K562 (cell line): ENCODE measurements around the gene RPS27. TPM values are rescaled to one million over a fixed set of nuclear protein-coding genes. Genes with fewer than 3 reads are reported as not detected.
A peak's percentile ranks its signal among the peaks of the same experiment; 100 is the strongest.

ENCODE experiments used
- BHLHE40 ChIP-seq: IDR thresholded peaks from 2 replicates; pipeline ENCODE4 v1.6.1; 2011; ENCODE audit warnings: low read length, improper control_type of control experiment
- BRD9 ChIP-seq: fragments of 450-650 bp; IDR thresholded peaks from 2 replicates; pipeline ENCODE4 v1.6.1; 2018; ENCODE audit warnings: low read depth; ENCODE audit not compliant: partially characterized antibody
- CBX2 ChIP-seq: fragments of 200-600 bp; sonication (generic); IDR thresholded peaks from one replicate; pipeline ENCODE4 v1.6.1; 2012; ENCODE audit warnings: mild to moderate bottlenecking, low read length, inconsistent platforms; ENCODE audit not compliant: insufficient read depth, poor library complexity, severe bottlenecking
- CTBP1 ChIP-seq: fragments of 450-650 bp; IDR thresholded peaks from 2 replicates; pipeline ENCODE4 v1.6.1; 2016; ENCODE audit warnings: borderline replicate concordance
- ESRRB ChIP-seq: fragments of 250-450 bp; sonication (Bioruptor Pico); IDR thresholded peaks from 2 replicates; pipeline ENCODE4 v1.5.0; 2020; ENCODE audit warnings: mild to moderate bottlenecking, moderate library complexity, borderline replicate concordance
- ETV6 ChIP-seq, 3 experiments: fragments of 150-350 bp in 1 of 3; sonication (generic) in 1 of 3; formaldehyde crosslinking in 1 of 3; IDR thresholded peaks; 2 replicates each; pipeline versions ENCODE4 v1.6.1 to v1.8.0; 2014 to 2022; ENCODE audit warnings: borderline replicate concordance in 2 of 3, low read depth in 2 of 3, antibody characterized with exemption in 1 of 3, low read length in 1 of 3, mild to moderate bottlenecking in 1 of 3, missing genetic modification reagents in 1 of 3
- FOXA3 ChIP-seq, 2 experiments: fragments of 450-650 bp in 1 of 2; sonication (generic) in 1 of 2; formaldehyde crosslinking; IDR thresholded peaks in 1 of 2; conservative IDR thresholded peaks in 1 of 2; 2 replicates each; pipeline versions ENCODE4 v1.4.0 to v1.8.0; 2020 to 2022; ENCODE audit warnings: mild to moderate bottlenecking in 2 of 2, missing genetic modification reagents in 1 of 2
- GATA2 ChIP-seq: sonication (generic); formaldehyde crosslinking; IDR thresholded peaks from 2 replicates; pipeline ENCODE4 v1.4.0; 2020; ENCODE audit warnings: mild to moderate bottlenecking, missing genetic modification reagents
- HMG20A ChIP-seq: fragments of 450-650 bp; formaldehyde crosslinking; conservative IDR thresholded peaks from 2 replicates; pipeline ENCODE4 v1.4.0; 2020; ENCODE audit warnings: mild to moderate bottlenecking, mixed read lengths
- IRF2 ChIP-seq: sonication (generic); formaldehyde crosslinking; IDR thresholded peaks from 2 replicates; pipeline ENCODE4 v1.8.1; 2022; ENCODE audit warnings: mild to moderate bottlenecking, missing genetic modification reagents
- MBD2 ChIP-seq: sonication (generic); IDR thresholded peaks from 2 replicates; pipeline ENCODE4 v1.6.1; 2016; ENCODE audit warnings: low read depth, borderline replicate concordance
- MYBL2 ChIP-seq, 2 experiments: fragments of 450-650 bp in 1 of 2; sonication (generic) in 1 of 2; formaldehyde crosslinking in 1 of 2; IDR thresholded peaks; 2 replicates each; pipeline versions ENCODE4 v1.6.1 to v1.8.1; 2017 to 2022; ENCODE audit warnings: borderline replicate concordance in 1 of 2, inconsistent platforms in 1 of 2, low read depth in 1 of 2, mild to moderate bottlenecking in 1 of 2, missing genetic modification reagents in 1 of 2, moderate library complexity in 1 of 2
- NONO ChIP-seq, 2 experiments: fragments of 200-400 bp in 1 of 2; fragments of 450-650 bp in 1 of 2; formaldehyde crosslinking in 1 of 2; IDR thresholded peaks; 2 replicates each; pipeline ENCODE4 v1.6.1; 2017; ENCODE audit warnings: low read depth in 2 of 2, mild to moderate bottlenecking in 2 of 2, moderate library complexity in 2 of 2, low read length in 1 of 2
- SMAD4 ChIP-seq: fragments of 250-450 bp; sonication (Bioruptor Pico); conservative IDR thresholded peaks from 2 replicates; pipeline ENCODE4 v1.8.0; 2021; ENCODE audit warnings: inconsistent platforms, mild to moderate bottlenecking, moderate library complexity
- SPI1 ChIP-seq: IDR thresholded peaks from 2 replicates; pipeline ENCODE4 v1.6.1; 2011; ENCODE audit warnings: low read depth, low read length, control low read depth, borderline replicate concordance
- TBP ChIP-seq: optimal IDR thresholded peaks from 2 replicates; pipeline ENCODE3; 2011; ENCODE audit warnings: low read depth, low read length, improper control_type of control experiment
- TEAD1 ChIP-seq, 2 experiments: fragments of 450-650 bp in 1 of 2; sonication (generic) in 1 of 2; formaldehyde crosslinking; IDR thresholded peaks; 2 replicates each; pipeline versions ENCODE4 v1.4.0 to v1.8.0; 2020 to 2022; ENCODE audit warnings: mild to moderate bottlenecking in 2 of 2, missing genetic modification reagents in 1 of 2
- WHSC1 ChIP-seq: IDR thresholded peaks from one replicate; pipeline ENCODE4 v1.6.1; 2012; ENCODE audit warnings: low read length, control low read depth, inconsistent platforms
- ZKSCAN1 ChIP-seq: fragments of 150-350 bp; IDR thresholded peaks from 2 replicates; pipeline ENCODE4 v1.6.1; 2016; ENCODE audit warnings: low read depth, low read length
- ZNF146 ChIP-seq: IDR thresholded peaks from one replicate; pipeline ENCODE4 v1.6.1; 2018; ENCODE audit warnings: missing compliant biosample characterization; ENCODE audit not compliant: unreplicated experiment
- ZNF507 ChIP-seq: conservative IDR thresholded peaks from 2 replicates; pipeline ENCODE4 v1.6.1; 2017; ENCODE audit warnings: missing genetic modification characterization, missing compliant biosample characterization
- ZNF778 ChIP-seq: fragments of 450-650 bp; formaldehyde crosslinking; IDR thresholded peaks from 2 replicates; pipeline ENCODE4 v1.4.0; 2020; ENCODE audit warnings: mild to moderate bottlenecking, moderate library complexity
- ZNF785 ChIP-seq: fragments of 250-450 bp; sonication (Bioruptor Pico); IDR thresholded peaks from 2 replicates; pipeline ENCODE4 v1.4.0; 2020; ENCODE audit warnings: mild to moderate bottlenecking
- polyA plus RNA-seq, 8 experiments: library from polyadenylated mRNA; depleted of rRNA in 4 of 8; stranded (reverse) in 5 of 8; unstranded in 3 of 8; fragments of >200 nt; fragmentation: Nextera tagmentation in 2 of 8; fragmentation: Illumina TruSeq in 1 of 8; extraction: Ambion mirVana in 2 of 8; extraction: Trizol in 1 of 8; gene quantifications; 2 replicates each; pipeline versions ENCODE4 v1.2.1 to v1.2.3, GENCODE V29; 2011 to 2014; ENCODE audit warnings: inconsistent platforms in 1 of 8, missing spikeins in 1 of 8
- total RNA-seq, 7 experiments: library from RNA; depleted of rRNA in 6 of 7; stranded (reverse); fragments of >200 nt in 6 of 7; fragmentation: Illumina TruSeq in 2 of 7; extraction: Trizol in 2 of 7; gene quantifications; 2 replicates each; pipeline versions ENCODE4 v1.2.1 to v1.2.3, GENCODE V29; 2011 to 2021; ENCODE audit warnings: low replicate concordance in 1 of 7
- TF ChIP-seq, protein P1 (sequence below): sonication (generic); formaldehyde crosslinking; IDR thresholded peaks from 2 replicates; pipeline ENCODE4 v1.8.0; 2022; ENCODE audit warnings: mild to moderate bottlenecking, missing genetic modification reagents
- TF ChIP-seq, protein P2 (sequence below): sonication (generic); formaldehyde crosslinking; IDR thresholded peaks from 2 replicates; pipeline ENCODE4 v1.8.0; 2022; ENCODE audit warnings: mild to moderate bottlenecking, missing genetic modification reagents, borderline replicate concordance

RPS27 gene
- total and polyA plus RNA-seq, 9 of the 15 experiments (the other 6 are each of a cell fraction or from before 2014, with no cell fraction given), result 2,091 to 9,377 (median 6,706) TPM

DNA sequence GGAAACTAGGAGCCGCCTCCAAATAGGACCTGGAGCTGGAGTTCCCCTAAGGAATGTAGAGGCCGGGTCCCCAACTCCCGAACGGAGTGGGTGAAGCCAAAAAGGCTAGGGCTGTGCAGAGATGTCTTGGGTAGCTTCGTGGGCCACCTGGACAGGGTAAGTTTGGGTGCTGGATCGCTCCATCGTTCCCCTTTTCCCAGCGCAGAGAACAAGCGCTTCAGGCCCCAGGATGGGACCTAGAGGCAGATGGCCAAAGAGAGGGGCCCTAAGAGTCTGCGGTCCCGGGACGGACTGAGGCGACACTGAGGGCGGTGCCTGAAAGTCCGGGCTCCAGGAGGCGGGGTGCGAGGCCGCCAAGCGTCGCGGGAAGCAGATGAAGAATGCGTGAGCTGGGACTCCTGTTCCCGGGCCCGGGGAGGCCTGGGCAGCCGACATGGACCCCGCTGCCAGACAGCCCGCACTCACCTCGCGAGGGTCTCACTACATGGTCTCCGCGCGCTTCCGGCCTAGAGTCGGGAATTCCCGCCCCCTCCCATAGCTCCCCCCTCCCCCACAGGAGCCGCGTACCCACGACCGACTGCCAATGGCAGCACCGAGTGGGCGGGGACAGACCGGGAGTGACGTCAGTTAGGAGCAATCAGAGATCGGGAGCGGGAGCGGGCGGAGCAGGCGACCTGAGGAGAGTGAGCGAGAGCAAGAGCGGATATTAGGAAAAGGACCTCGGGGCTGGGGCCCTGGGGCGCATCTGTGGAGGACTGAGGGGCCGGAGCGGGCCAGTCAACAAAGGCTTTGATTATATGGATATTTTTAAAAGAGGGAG lies 27.3 kb upstream of the RPS27 start, which contains the start of gene SLC39A1 (continued):
- TF ChIP-seq BHLHE40 (peak; percentile 6; the same call in 1 of the 2 replicates), BRD9 (no peak), MBD2 (peak; percentile 74; the same call in 1 of the 2 replicates), ETV6 (IDR thresholded peaks at IDR 0.05; ENCODE audit: borderline replicate concordance in 1 of 2, low read depth in 2 of 2, low read length in 1 of 2) (no peak), ETV6 (CRISPR knock-in tag; IDR thresholded peaks at IDR 0.05; ENCODE audit: borderline replicate concordance) (no peak), TEAD1 (CRISPR knock-in tag; IDR thresholded peaks at IDR 0.05) (peak in 1 of 2 experiments; percentile 66; a peak in 1 of 4 replicates), SPI1 (no peak), CTBP1 (no peak; the same call in 1 of the 2 replicates), MYBL2 (IDR thresholded peaks at IDR 0.05; ENCODE audit: low read depth) (no peak), MYBL2 (CRISPR knock-in tag; IDR thresholded peaks at IDR 0.05; ENCODE audit: borderline replicate concordance) (no peak), SMAD4 (no peak), TBP (peak; percentile 66), CBX2 (no peak), IRF2 (CRISPR knock-in tag) (no peak), ZKSCAN1 (no peak), ZNF778 (CRISPR knock-in tag) (no peak), NONO (IDR thresholded peaks at IDR 0.05; ENCODE audit: low read depth in 2 of 2, low read length in 1 of 2) (no peak; a peak in 1 of 4 replicates), ZNF146 (no peak), WHSC1 (no peak), ESRRB (no peak), ZNF785 (CRISPR knock-in tag) (no peak), ZNF507 (tag) (no peak), FOXA3 (CRISPR knock-in tag; conservative IDR thresholded peaks at IDR 0.05 in 1 of 2, IDR thresholded peaks at IDR 0.05 in 1 of 2) (0 out of 4 replicates have a peak, but pooled peaks of 1 of the 2 experiments have one; percentile 51), HMG20A (CRISPR knock-in tag) (no peak), GATA2 (CRISPR knock-in tag) (no peak)
- TF ChIP-seq, protein P1, sequence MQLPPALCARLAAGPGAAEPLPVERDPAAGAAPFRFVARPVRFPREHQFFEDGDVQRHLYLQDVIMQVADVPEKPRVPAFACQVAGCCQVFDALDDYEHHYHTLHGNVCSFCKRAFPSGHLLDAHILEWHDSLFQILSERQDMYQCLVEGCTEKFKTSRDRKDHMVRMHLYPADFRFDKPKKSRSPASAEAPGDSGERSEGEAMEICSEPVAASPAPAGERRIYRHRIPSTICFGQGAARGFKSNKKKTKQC (CRISPR knock-in tag), result no peak
- TF ChIP-seq, protein P2, sequence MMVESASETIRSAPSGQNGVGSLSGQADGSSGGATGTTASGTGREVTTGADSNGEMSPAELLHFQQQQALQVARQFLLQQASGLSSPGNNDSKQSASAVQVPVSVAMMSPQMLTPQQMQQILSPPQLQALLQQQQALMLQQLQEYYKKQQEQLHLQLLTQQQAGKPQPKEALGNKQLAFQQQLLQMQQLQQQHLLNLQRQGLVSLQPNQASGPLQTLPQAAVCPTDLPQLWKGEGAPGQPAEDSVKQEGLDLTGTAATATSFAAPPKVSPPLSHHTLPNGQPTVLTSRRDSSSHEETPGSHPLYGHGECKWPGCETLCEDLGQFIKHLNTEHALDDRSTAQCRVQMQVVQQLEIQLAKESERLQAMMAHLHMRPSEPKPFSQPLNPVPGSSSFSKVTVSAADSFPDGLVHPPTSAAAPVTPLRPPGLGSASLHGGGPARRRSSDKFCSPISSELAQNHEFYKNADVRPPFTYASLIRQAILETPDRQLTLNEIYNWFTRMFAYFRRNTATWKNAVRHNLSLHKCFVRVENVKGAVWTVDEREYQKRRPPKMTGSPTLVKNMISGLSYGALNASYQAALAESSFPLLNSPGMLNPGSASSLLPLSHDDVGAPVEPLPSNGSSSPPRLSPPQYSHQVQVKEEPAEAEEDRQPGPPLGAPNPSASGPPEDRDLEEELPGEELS (CRISPR knock-in tag), result no peak
